Smooth muscle cell (in vitro differentiated cells): ENCODE results near the gene ZNF516. TPM values are rescaled to one million over a fixed set of nuclear protein-coding genes. Genes with fewer than 3 reads are reported as not detected.
A peak's percentile ranks its signal among the peaks of the same experiment; 100 is the strongest.

ENCODE experiments used
- DNase-seq: peaks from one replicate; lab custom pipeline; 2025; ENCODE audit not compliant: unreplicated experiment; lab: John Stamatoyannopoulos, UW
- H2AFZ ChIP-seq: fragments of 200-600 bp; sonication (generic); 2 replicates; pipeline ENCODE4 v1.6.0; 2016; ENCODE audit warnings: antibody characterized with exemption, low read depth, mild to moderate bottlenecking
- H3F3A ChIP-seq: fragments of 200-600 bp; sonication (generic); 2 replicates; pipeline ENCODE4 v1.6.0; 2017; ENCODE audit warnings: antibody characterized with exemption, low read depth
- H3K27ac ChIP-seq: fragments of 200-600 bp; sonication (generic); 2 replicates; pipeline ENCODE4 v1.5.1; 2016; ENCODE audit warnings: low read depth, mild to moderate bottlenecking
- H3K27me3 ChIP-seq: fragments of 200-600 bp; sonication (generic); 2 replicates; pipeline ENCODE4 v1.6.1; 2016; ENCODE audit warnings: low read depth, mild to moderate bottlenecking
- H3K36me3 ChIP-seq: fragments of 200-600 bp; sonication (generic); 2 replicates; pipeline ENCODE4 v1.5.1; 2016; ENCODE audit warnings: low read depth
- H3K4me1 ChIP-seq: fragments of 200-600 bp; sonication (generic); 2 replicates; pipeline ENCODE4 v1.5.1; 2016; ENCODE audit warnings: low read depth
- H3K4me2 ChIP-seq: fragments of 200-600 bp; sonication (generic); 2 replicates; pipeline ENCODE4 v1.6.0; 2016; ENCODE audit warnings: mild to moderate bottlenecking
- H3K4me3 ChIP-seq: fragments of 200-600 bp; sonication (generic); 2 replicates; pipeline ENCODE4 v1.5.1; 2016; ENCODE audit warnings: mild to moderate bottlenecking
- H3K79me2 ChIP-seq: fragments of 200-600 bp; sonication (generic); 2 replicates; pipeline ENCODE4 v1.6.0; 2016; ENCODE audit warnings: low read depth, mild to moderate bottlenecking
- H3K9ac ChIP-seq: fragments of 200-600 bp; sonication (generic); 2 replicates; pipeline ENCODE4 v1.6.0; 2016; ENCODE audit warnings: low read depth
- H3K9me3 ChIP-seq: fragments of 200-600 bp; sonication (generic); replicated peaks from 2 replicates; pipeline ENCODE4 v1.5.1; 2016; ENCODE audit warnings: low read depth
- H4K20me1 ChIP-seq: fragments of 200-600 bp; sonication (generic); 2 replicates; pipeline ENCODE4 v1.6.0; 2016; ENCODE audit warnings: low read depth
- whole genome bisulfite sequencing: methylation state at CpG from one replicate; pipeline ENCODE4 v1.1.7; 2016; ENCODE audit warnings: low lambda C conversion rate; 5-methylcytosine and 5-hydroxymethylcytosine counted together
- polyA plus RNA-seq: library from polyadenylated mRNA; unstranded; fragments of >200 nt; fragmentation: Nextera tagmentation; extraction: Ambion mirVana; gene quantifications from 2 replicates; pipeline ENCODE4 v1.2.1, GENCODE V29; 2016
- total RNA-seq: library from RNA; depleted of rRNA; stranded (reverse); fragments of >200 nt; gene quantifications from 2 replicates; pipeline ENCODE4 v1.2.3, GENCODE V29; 2014
- TF ChIP-seq, protein P1 (sequence below): fragments of 200-600 bp; sonication (generic); IDR thresholded peaks from 2 replicates; pipeline ENCODE4 v1.5.1; 2017; ENCODE audit warnings: borderline replicate concordance, mild to moderate bottlenecking, antibody characterized with exemption; ENCODE audit not compliant: insufficient read depth, poor library complexity, severe bottlenecking

ZNF516 gene
- total and polyA plus RNA-seq, 2 experiments from 2014 or later = 15.6 to 24.2 TPM

DNA sequence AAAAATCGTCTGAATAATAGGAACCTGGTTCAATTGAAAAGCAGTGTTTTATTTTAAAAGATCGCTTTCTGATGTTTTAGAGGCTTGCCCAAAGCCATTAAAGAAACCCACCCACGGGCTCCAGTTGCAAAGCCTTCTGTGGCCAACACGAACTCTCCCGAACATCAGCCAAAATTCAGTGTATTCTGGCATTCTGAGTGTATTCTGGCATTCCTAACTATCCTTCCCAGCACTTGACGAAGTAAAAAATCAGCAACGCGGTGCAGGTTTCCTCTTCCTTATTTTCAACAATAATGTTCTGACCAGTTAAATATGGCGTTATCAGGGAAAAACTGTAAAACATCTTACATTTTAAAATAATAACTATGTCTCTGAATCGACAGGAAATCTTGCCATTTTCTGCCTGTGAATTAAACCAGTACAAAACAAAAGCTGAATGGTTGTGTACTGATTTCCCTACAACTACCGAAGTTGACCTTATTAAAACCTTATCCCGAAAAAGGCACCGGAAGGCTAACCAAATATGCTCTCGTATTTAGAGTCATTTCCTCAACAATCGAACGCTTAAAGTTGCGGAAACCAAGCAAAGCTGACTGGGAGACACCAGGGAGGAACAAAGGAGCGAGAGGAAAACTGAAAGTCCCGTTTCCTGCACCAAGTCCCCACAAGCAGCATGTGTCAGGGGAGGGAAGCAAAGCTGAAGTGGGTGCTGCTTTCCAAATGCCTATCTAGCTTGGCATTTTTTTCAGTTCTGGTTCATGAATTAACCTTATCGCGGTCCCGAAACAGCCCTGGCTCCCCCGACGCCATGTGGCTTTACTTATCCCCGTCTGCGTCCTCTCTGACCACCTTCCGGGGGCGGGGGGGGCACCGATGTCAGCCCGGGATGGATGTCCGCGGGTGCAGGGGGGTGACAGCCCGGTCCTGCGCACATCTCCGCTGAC is 44.3 kb downstream of the ZNF516 start:
- Histone ChIP-seq H3K36me3 (no peaks in the 10 kb centered on the region), H3K9ac (peak overlapping the region; percentile 71), H3K4me3 (peak overlapping the region; percentile 59), H4K20me1 (peaks cover 97% of the 10 kb centered on the region), H3F3A (peaks cover 49% of the 10 kb centered on the region), H3K4me1 (peaks cover 79% of the 10 kb centered on the region), H2AFZ (peak overlapping the region; percentile 64), H3K79me2 (peaks cover 76% of the 10 kb centered on the region), H3K9me3 (no peaks in the 10 kb centered on the region), H3K4me2 (peak overlapping the region; percentile 91), H3K27ac (peak overlapping the region; percentile 81), H3K27me3 (no peaks in the 10 kb centered on the region)
- 9% methylated on average over 35 of the region's 35 CpGs for WGBS
- no peak for DNase-seq
- TF ChIP-seq, protein P1, sequence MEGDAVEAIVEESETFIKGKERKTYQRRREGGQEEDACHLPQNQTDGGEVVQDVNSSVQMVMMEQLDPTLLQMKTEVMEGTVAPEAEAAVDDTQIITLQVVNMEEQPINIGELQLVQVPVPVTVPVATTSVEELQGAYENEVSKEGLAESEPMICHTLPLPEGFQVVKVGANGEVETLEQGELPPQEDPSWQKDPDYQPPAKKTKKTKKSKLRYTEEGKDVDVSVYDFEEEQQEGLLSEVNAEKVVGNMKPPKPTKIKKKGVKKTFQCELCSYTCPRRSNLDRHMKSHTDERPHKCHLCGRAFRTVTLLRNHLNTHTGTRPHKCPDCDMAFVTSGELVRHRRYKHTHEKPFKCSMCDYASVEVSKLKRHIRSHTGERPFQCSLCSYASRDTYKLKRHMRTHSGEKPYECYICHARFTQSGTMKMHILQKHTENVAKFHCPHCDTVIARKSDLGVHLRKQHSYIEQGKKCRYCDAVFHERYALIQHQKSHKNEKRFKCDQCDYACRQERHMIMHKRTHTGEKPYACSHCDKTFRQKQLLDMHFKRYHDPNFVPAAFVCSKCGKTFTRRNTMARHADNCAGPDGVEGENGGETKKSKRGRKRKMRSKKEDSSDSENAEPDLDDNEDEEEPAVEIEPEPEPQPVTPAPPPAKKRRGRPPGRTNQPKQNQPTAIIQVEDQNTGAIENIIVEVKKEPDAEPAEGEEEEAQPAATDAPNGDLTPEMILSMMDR = no peak

GRCh38 chr18:76449111-76449453 is 46.0 kb downstream of the ZNF516 start:
- Histone ChIP-seq H3K4me2 (no peak overlapping the region), H2AFZ (no peak overlapping the region), H3F3A (peaks cover 45% of the 10 kb centered on the region), H3K27me3 (no peaks in the 10 kb centered on the region), H3K4me3 (no peak overlapping the region), H4K20me1 (peaks cover 97% of the 10 kb centered on the region), H3K9ac (no peak overlapping the region), H3K79me2 (peaks cover 72% of the 10 kb centered on the region), H3K36me3 (no peaks in the 10 kb centered on the region), H3K27ac (no peak overlapping the region), H3K4me1 (peaks cover 76% of the 10 kb centered on the region), H3K9me3 (no peaks in the 10 kb centered on the region)
- WGBS = 95% methylated on average over 5 of the region's 5 CpGs
- no peak for DNase-seq
- TF ChIP-seq, protein P1 = no peak

DNA sequence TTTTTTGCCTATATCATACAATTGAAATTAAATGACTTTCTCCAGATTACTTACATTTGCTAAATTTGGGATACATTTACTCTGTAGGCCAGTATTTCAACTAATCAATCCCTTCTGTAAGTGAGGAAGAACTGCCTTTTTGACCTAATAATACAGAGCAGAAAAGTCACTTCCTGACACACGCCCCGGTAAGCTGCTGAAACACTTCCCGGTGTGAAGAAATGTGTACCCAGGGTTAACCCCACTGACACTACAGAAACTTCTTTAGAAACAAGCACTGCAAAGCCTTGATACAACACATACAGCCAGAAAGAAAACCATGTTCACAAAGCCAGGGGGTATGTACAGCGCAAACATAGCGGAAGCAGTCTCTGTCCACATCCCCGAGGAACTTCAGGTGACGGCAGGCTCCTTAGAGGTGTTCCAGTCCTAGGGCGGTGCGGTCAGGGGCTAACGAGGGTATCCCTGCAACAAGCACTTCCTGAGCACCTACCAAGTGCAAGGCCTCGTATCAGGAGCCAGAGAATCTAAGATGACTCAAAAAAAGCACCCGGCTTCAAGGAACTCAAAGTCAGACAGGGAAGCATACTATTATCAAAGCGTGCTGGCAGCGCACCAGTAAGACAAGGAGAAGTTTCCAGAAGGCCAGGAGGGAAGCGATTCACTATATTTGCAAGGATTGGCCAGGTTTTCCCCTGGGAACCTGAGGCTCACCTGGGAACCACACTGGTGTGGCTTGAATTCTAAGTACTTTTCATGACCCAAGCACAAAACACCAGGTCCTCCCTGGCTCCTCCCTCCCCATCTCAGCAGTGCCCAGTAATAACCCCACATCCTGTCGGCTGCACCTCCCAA is 46.6 kb downstream of the ZNF516 start:
- no peaks in the 10 kb centered on the region for H3K9me3 ChIP-seq
- TF ChIP-seq, protein P1 = no peak
- H3K9ac ChIP-seq = no peak overlapping the region
- H3K4me2 ChIP-seq = no peak overlapping the region
- no peak for DNase-seq
- no peak overlapping the region for H3K27ac ChIP-seq
- H3K27me3 ChIP-seq = no peaks in the 10 kb centered on the region
- 88% methylated on average over 16 of the region's 16 CpGs for WGBS
- H3K4me1 ChIP-seq = peaks cover 70% of the 10 kb centered on the region
- no peak overlapping the region for H2AFZ ChIP-seq
- H3K36me3 ChIP-seq = no peaks in the 10 kb centered on the region
- peaks cover 97% of the 10 kb centered on the region for H4K20me1 ChIP-seq
- H3K79me2 ChIP-seq = peaks cover 72% of the 10 kb centered on the region
- H3F3A ChIP-seq = peaks cover 39% of the 10 kb centered on the region
- H3K4me3 ChIP-seq = no peak overlapping the region
